VCaP (cell line): ENCODE data around the gene TTC34.

Source experiments
- H3K27ac ChIP-seq: fragments of 450-650 bp; 2 replicates; pipeline ENCODE4 v1.5.1; 2017
- CTCF ChIP-seq: fragments of 450-650 bp; conservative IDR thresholded peaks from 2 replicates; pipeline ENCODE4 v1.5.1; 2017; ENCODE audit warnings: mild to moderate bottlenecking, moderate library complexity

The TTC34 gene

DNA sequence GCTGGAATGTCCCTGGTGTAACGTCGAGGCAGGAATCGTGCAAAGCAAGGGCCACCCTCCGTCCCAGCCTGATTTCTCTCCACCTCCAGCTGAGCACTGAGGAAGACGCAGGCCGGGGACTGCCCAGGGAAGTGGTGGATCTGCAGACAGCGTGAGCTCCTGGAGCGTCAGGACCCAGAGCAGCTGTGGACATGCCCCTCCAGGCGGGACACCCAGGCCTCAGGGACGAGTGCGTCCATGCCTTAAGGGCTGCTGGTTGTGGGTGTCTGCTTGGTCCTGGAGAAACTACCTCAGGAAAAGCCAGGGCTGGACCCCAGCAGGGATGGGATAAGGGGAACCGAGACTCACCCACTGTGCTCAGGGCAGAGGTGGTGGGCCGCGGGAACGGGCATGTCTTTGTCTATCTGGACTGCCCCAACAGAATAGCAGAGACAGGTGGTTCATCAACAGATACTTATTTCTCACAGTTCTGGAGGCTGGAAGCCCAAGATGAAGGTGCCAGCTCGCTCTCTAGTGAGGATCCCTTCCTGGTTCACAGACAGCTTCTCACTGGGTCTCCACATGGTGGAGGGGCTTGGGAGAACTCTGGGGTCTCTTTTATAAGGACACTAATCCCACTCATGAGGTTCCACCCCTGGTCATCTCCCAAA is 162.9 kb downstream of the TTC34 start:
- H3K27ac ChIP-seq = no peak overlapping the region
- no peak for TF ChIP-seq CTCF

DNA sequence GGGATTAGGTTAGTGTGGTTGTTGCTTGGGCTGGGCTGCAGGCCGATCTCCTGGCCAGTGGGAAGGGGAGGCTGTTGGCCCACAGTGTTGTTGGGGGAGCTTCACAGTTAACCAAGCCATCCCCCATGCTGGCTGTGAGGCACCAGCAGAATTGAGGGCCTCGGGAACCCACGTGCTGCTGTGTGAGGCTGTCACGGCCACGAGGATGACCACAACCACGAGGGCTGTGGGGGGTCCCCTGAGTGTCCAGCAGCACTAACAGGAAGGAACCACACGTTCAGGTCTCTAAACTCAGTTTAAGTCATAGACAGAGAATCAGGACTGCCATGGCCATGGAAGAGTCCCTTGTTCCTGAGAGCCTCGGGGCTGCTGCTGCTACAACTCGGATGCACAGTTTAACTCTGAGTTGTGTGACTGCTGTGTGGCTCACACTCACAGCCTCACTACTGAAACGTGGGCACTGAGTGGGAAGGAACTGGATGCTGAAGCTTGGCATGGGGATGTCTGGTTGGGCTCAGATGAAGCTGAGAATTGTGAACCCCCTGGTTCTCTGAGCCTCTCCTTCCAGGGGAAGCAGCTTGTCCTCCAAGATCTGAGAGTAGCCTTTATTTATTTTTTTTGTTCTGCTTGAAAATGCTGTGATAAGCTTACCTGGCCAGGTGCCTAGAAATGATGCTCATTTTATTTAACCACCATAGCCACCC is 163.9 kb downstream of the TTC34 start:
- TF ChIP-seq CTCF = no peak
- no peak overlapping the region for H3K27ac ChIP-seq

GRCh38 chr1:2636733-2637132 is 164.8 kb downstream of the TTC34 start:
- H3K27ac ChIP-seq = no peak overlapping the region
- TF ChIP-seq CTCF = no peak

- no peak for TF ChIP-seq CTCF
Measured at GRCh38 chr1:2635361-2636010, 166.0 kb downstream of the TTC34 start.

GRCh38 chr1:2633936-2634491 is 167.5 kb downstream of the TTC34 start:
- TF ChIP-seq CTCF = no peak
- H3K27ac ChIP-seq = no peak overlapping the region

More at GRCh38 chr1:2635361-2636010, 166.0 kb downstream of the TTC34 start:
- H3K27ac ChIP-seq = no peak overlapping the region

- H3K27ac ChIP-seq = no peak overlapping the region
- TF ChIP-seq CTCF = no peak
Measured at GRCh38 chr1:2633366-2633935, 168.0 kb downstream of the TTC34 start.
